Esophagus squamous epithelium (tissue), 5 donors: ENCODE data around the gene ECE2. TPM values are rescaled to one million over a fixed set of nuclear protein-coding genes. Genes with fewer than 3 reads are reported as not detected.

Experiments
- DNase-seq: peaks from one replicate; lab custom pipeline; 2025; lab: John Stamatoyannopoulos, UW
- H3K27ac ChIP-seq, 4 donors: fragments of 200-600 bp; sonication (generic); one replicate each; pipeline ENCODE4 v1.5.1; 2016 to 2019; ENCODE audit warnings: mild to moderate bottlenecking in 1 of 4
- H3K27me3 ChIP-seq, 4 donors: fragments of 200-600 bp; sonication (generic); 1 replicate in 3 of 4; 2 replicates in 1 of 4; pipeline versions ENCODE4 v1.5.1 to v1.6.0; 2017 to 2021; ENCODE audit warnings: antibody characterized with exemption in 1 of 4
- H3K36me3 ChIP-seq, 3 donors: fragments of 200-600 bp; sonication (generic); one replicate each; pipeline ENCODE4 v1.5.1; 2016 to 2019
- H3K4me1 ChIP-seq, 3 donors: fragments of 200-600 bp; sonication (generic); one replicate each; pipeline ENCODE4 v1.5.1; 2017 to 2019
- H3K4me3 ChIP-seq, 4 donors: fragments of 200-600 bp; sonication (generic); 1 replicate in 3 of 4; 2 replicates in 1 of 4; pipeline ENCODE4 v1.5.1; 2016 to 2019; ENCODE audit warnings: mild to moderate bottlenecking in 2 of 4, moderate library complexity in 1 of 4
- H3K9me3 ChIP-seq, 3 donors: fragments of 200-600 bp; sonication (generic); one replicate each; pipeline ENCODE4 v1.5.1; 2016 to 2019
- POLR2A ChIP-seq, 4 donors: fragments of 450-650 bp; IDR thresholded peaks; one replicate each; pipeline ENCODE4 v1.6.1; 2017; ENCODE audit warnings: antibody characterized with exemption in 4 of 4, mild to moderate bottlenecking in 4 of 4, moderate library complexity in 3 of 4
- WGBS, 2 donors: methylation state at CpG; one replicate each; pipeline ENCODE4 v1.1.5; 2018; 5-methylcytosine and 5-hydroxymethylcytosine counted together
- intact Hi-C: fragments of 100-400 bp; cut with DNase I; formaldehyde crosslinking; loops from one replicate; pipeline ENCODE4 v1.15.0; 2022
- total RNA-seq, 4 donors: library from RNA; depleted of rRNA; stranded (reverse); fragments of >200 nt; gene quantifications; one replicate each; pipeline ENCODE4 v1.1.0, GENCODE V29; 2016
- TF ChIP-seq, protein P1 (sequence below), 6 experiments: fragments of 450-650 bp in 4 of 6; fragments of 200-600 bp in 2 of 6; sonication (generic) in 2 of 6; IDR thresholded peaks; one replicate each; pipeline ENCODE4 v1.5.1; 2016 to 2019; ENCODE audit warnings: antibody characterized with exemption in 6 of 6, mild to moderate bottlenecking in 4 of 6, moderate library complexity in 4 of 6
- donor health status: DM: yes; HTN: yes; CAD: no.

Gene ECE2
- total RNA-seq, 4 donors from 2014 or later = not detected

DNA sequence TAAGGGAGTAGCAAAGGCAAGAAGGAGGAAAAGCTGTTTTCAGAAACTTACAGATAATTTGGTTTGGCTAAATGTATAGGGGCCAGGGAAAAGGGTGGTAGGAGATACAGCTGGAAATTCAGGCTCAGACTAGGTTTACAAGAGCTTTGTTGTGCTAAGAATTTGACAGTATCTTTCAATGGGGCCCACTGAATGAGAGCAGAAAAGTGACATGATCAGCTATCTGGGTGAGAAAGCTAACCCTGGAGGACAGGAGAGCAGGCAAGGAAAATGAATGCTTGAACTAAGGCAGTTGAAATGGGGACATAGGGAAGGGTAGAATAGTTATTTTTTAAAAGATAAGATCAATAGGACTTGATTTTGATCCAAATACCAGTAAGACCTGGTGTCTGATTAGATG lies 35.8 kb downstream of the ECE2 start:
- TF ChIP-seq, protein P1, sequence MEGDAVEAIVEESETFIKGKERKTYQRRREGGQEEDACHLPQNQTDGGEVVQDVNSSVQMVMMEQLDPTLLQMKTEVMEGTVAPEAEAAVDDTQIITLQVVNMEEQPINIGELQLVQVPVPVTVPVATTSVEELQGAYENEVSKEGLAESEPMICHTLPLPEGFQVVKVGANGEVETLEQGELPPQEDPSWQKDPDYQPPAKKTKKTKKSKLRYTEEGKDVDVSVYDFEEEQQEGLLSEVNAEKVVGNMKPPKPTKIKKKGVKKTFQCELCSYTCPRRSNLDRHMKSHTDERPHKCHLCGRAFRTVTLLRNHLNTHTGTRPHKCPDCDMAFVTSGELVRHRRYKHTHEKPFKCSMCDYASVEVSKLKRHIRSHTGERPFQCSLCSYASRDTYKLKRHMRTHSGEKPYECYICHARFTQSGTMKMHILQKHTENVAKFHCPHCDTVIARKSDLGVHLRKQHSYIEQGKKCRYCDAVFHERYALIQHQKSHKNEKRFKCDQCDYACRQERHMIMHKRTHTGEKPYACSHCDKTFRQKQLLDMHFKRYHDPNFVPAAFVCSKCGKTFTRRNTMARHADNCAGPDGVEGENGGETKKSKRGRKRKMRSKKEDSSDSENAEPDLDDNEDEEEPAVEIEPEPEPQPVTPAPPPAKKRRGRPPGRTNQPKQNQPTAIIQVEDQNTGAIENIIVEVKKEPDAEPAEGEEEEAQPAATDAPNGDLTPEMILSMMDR (IDR thresholded peaks at IDR 0.05) = no peak
- TF ChIP-seq POLR2A (IDR thresholded peaks at IDR 0.05) = no peak
- no peak overlapping the region for H3K4me3 ChIP-seq
- peaks cover 9 to 39% (median 20%) of the 10 kb centered on the region in 3 donors for H3K36me3 ChIP-seq
- no peak for DNase-seq
- H3K9me3 ChIP-seq = no peaks in the 10 kb centered on the region
- H3K27ac ChIP-seq = no peak overlapping the region
- no peaks in the 10 kb centered on the region for H3K27me3 ChIP-seq
- peaks cover 7 to 20% (median 9%) of the 10 kb centered on the region in 3 donors for H3K4me1 ChIP-seq
- intact Hi-C loops = no loop called here

GRCh38 chr3:184314363-184314699 lies 38.5 kb downstream of the ECE2 start, which contains the start of gene EIF4G1:
EIF4G1 (plus strand) TSS chr3:184314606; CDS start chr3:184315797, 1,191 bp downstream.
- H3K9me3 ChIP-seq = no peaks in the 10 kb centered on the region
- 0 to 2% methylated on average over 11 to 28 of the region's 40 CpGs for WGBS, 2 donors
- peaks cover 20 to 47% (median 35%) of the 10 kb centered on the region in 3 donors for H3K4me1 ChIP-seq
- H3K36me3 ChIP-seq = peaks cover 7 to 34% (median 13%) of the 10 kb centered on the region in 3 donors
- H3K27ac ChIP-seq = peak within 1 kb of the TSS; percentile 99 to 100 (median 100)
- H3K27me3 ChIP-seq = no peaks in the 10 kb centered on the region
- peak; percentile 57 for DNase-seq
- TF ChIP-seq, protein P1 (IDR thresholded peaks at IDR 0.05) = no peak
- TF ChIP-seq POLR2A (IDR thresholded peaks at IDR 0.05) = peak in 2 of 4 donors; percentile 32 to 75
- intact Hi-C loops = no loop called here
- peak within 1 kb of the TSS; percentile 70 to 94 (median 81) for H3K4me3 ChIP-seq

GRCh38 chr3:184314700-184315542 lies 39.1 kb downstream of the ECE2 start:
- Histone ChIP-seq H3K27ac (peak overlapping the region; percentile 99 to 100 (median 100)), H3K36me3 (peaks cover 7 to 28% (median 13%) of the 10 kb centered on the region in 3 donors), H3K4me1 (peaks cover 20 to 53% (median 39%) of the 10 kb centered on the region in 3 donors), H3K9me3 (no peaks in the 10 kb centered on the region), H3K27me3 (no peaks in the 10 kb centered on the region), H3K4me3 (peak overlapping the region; percentile 70 to 94 (median 81))
- peak; percentile 45 for DNase-seq
- WGBS, 2 donors = 0% methylated on average over 2 of the region's 89 CpGs; no CpG with 5 or more reads in 1 of the 2 donors
- TF ChIP-seq, protein P1 (IDR thresholded peaks at IDR 0.05) = no peak
- TF ChIP-seq POLR2A (IDR thresholded peaks at IDR 0.05) = peak in 3 of 4 donors; percentile 19 to 58 (median 45)
- intact Hi-C loops = no loop called here

DNA sequence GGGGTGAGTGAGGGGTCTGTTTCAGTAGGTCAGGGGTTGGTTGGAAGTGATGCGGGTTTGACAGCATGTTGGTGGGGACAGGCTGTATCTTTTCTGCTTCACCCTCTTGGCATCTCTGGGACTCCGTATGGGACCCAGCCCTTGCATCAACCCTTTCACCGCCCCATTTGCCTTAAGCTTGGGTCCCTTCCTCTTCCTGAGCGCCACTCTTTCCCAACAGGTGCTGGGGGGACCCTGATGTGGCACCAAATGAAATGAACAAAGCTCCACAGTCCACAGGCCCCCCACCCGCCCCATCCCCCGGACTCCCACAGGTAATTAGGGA lies 39.7 kb downstream of the ECE2 start:
- intact Hi-C loops = no loop called here
- 0% methylated on average over 3 to 4 of the region's 6 CpGs for WGBS, 2 donors
- Histone ChIP-seq H3K9me3 (no peaks in the 10 kb centered on the region), H3K36me3 (peaks cover 7 to 31% (median 13%) of the 10 kb centered on the region in 3 donors), H3K4me3 (peak overlapping the region; percentile 70 to 94 (median 81)), H3K4me1 (peaks cover 24 to 59% (median 43%) of the 10 kb centered on the region in 3 donors), H3K27ac (peak overlapping the region; percentile 99 to 100 (median 100)), H3K27me3 (no peaks in the 10 kb centered on the region)
- no peak for TF ChIP-seq POLR2A (IDR thresholded peaks at IDR 0.05)
- TF ChIP-seq, protein P1 (IDR thresholded peaks at IDR 0.05) = no peak
- DNase-seq = no peak
